Fibroblast of the aortic adventitia (primary cell): Measurements from ENCODE around the gene DBNDD1. TPM values are rescaled to one million over a fixed set of nuclear protein-coding genes. Genes with fewer than 3 reads are reported as not detected.
"Not testable (repeated sequence)": the region's sequence is repeated elsewhere in the genome, so short reads cannot be mapped to it uniquely, and the experiment has no call there.

Source experiments
- DNase-seq: peaks from one replicate; pipeline ENCODE4 v3.0.0-alpha.2; 2010; ENCODE audit warnings: low read depth
- H3K4me3 ChIP-seq: 2 replicates; pipeline ENCODE4 v1.5.1; 2011; ENCODE audit warnings: low read depth, mild to moderate bottlenecking, control low read depth, low read length, moderate library complexity
- total RNA-seq: library from RNA; depleted of rRNA; stranded (reverse); fragments of >200 nt; gene quantifications from 2 replicates; pipeline ENCODE4 v1.2.3, GENCODE V29; 2012; ENCODE audit warnings: low replicate concordance
- TF ChIP-seq, protein P1 (sequence below): IDR thresholded peaks from 2 replicates; pipeline ENCODE4 v1.5.1; 2011; ENCODE audit warnings: mild to moderate bottlenecking, low read length, control low read depth, inconsistent platforms; ENCODE audit not compliant: insufficient read depth

Gene DBNDD1
- 0.16 and 1.7 TPM in 2 replicates for total RNA-seq

DNA sequence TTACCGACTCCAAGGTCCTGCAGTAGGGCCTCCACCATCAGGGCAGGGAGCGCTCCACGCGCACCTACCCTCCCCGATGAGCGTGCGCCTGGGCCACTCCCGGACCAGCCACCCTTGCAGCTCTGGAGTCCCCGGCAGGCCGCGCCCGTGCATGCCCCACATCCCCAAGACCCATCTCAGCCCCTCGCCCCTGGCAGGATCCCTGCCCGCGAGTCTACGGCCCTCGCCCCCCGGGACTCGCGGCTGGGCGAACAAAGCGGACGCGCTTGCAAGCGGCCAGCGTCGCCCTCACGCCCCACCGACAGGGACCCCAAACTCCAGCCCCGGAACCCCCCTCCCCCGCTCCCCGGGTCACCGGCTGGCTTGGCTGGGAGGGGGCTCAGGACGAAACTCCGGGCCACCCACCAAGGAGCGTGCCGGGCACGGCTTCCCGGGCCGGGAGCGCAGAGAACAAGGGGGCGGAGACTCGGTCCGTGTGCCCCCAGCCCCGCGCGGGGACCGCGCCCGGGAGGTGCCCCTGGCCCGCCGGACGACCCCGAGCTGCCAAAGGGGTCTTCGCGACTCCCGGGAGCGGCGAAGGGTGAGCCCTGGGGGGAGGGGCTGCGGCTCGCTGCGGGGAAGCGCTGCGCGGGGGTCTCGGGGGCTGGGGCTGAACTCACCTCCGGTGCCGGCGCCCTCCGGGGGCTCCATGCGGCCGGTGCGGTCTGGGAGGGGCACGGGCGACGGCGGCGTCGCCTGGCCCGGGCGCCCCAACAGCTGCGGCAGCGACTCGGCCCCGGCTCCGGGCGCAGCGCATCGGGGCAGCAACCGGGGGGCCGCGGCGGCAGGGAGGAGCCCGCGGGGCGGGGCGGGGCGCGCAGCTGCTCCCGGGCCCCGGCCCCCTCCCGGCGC is at the start of gene DBNDD1:
DBNDD1 (minus strand) TSS at position 805 of the 891 bp plus-strand sequence; CDS start at position 690, 115 bp downstream.
- TF ChIP-seq, protein P1, sequence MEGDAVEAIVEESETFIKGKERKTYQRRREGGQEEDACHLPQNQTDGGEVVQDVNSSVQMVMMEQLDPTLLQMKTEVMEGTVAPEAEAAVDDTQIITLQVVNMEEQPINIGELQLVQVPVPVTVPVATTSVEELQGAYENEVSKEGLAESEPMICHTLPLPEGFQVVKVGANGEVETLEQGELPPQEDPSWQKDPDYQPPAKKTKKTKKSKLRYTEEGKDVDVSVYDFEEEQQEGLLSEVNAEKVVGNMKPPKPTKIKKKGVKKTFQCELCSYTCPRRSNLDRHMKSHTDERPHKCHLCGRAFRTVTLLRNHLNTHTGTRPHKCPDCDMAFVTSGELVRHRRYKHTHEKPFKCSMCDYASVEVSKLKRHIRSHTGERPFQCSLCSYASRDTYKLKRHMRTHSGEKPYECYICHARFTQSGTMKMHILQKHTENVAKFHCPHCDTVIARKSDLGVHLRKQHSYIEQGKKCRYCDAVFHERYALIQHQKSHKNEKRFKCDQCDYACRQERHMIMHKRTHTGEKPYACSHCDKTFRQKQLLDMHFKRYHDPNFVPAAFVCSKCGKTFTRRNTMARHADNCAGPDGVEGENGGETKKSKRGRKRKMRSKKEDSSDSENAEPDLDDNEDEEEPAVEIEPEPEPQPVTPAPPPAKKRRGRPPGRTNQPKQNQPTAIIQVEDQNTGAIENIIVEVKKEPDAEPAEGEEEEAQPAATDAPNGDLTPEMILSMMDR: no peak
- H3K4me3 ChIP-seq: peak within 1 kb of the TSS; percentile 65
- no peak for DNase-seq

DNA sequence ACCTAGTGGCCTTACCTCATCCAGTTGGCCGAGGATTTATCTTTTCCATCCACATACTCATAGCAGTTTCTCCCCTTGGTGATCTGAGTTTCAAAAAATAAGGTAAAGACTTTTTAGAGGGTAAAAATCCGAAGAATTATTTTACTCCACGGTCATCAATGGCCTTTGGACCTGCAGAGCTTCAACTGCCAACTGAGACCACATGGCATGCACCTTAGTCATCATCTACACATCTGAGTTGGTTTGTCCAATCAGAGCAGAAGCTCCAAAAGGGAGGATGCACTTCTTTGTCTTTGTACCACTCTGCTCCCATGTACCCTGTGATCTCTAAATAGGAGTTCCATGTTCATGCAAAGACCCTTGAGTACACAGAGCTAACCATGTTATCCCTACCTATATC is 42.2 kb upstream of the DBNDD1 start:
- no peak for DNase-seq
- TF ChIP-seq, protein P1: no peak
- no peak overlapping the region for H3K4me3 ChIP-seq

DNA sequence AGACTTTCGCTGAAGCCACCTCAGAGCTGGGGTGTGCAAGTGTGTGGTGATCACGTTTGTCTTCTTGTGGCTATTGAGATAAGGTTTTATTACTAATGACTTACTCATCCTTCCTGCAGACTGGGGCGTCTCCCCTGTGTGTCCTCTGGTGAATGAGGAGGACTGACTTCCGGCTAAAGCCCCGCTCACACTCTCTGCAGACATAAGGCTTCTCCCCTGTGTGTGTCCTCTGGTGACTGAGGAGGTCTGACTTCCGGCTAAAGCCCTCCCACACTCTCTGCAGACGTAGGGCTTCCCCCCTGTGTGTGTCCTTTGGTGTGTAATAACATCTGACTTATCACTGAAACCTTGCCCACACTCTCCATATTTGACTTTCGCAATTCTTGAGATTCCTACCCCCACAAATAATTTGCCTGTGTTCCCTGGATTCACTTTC is 38.5 kb upstream of the DBNDD1 start:
- DNase-seq: peak; percentile 57
- no peak overlapping the region for H3K4me3 ChIP-seq
- TF ChIP-seq, protein P1: no peak

DNA sequence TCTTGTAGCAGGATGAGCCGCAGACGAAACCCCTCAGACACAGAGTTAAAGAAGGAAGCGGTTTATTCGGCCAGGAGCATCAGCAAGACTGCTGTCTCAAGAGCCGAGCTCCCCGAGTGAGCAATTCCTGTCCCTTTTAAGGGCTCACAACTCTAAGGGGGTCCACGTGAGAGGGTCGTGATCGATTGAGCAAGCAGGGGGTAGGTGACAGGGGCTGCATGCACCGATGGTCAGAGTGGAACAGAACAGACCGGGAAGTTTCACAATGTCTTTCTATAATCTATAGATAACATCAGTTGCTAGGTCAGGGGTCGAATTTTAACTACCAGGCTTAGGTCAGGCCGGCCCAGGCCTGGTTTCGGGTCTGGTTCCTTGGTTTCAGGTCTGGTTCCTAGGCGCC is 37.3 kb upstream of the DBNDD1 start:
- not testable (repeated sequence) for DNase-seq, H3K4me3 ChIP-seq

DNA sequence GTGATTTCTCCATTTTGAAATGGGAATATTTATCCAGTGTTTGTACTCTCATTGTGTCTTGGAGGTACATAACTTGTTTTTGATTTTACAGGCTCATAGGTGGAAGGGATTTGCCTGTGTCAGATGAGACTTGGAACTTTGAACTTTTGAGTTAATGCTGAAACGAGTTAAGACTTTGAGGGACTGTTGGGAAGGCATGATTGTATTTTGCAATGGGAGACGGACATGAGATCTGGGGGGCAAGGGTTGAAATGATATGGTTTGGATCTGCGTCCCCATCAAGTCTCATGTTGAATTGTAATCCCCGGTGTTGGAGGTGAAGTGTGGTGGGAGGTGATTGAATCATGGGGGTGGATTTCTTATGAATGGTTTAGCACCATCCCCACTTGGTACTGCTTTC is 36.1 kb upstream of the DBNDD1 start:
- H3K4me3 ChIP-seq: no peak overlapping the region
- TF ChIP-seq, protein P1: no peak
- DNase-seq: no peak

GRCh38 chr16:90054554-90054953 is 35.3 kb upstream of the DBNDD1 start:
- H3K4me3 ChIP-seq: no peak overlapping the region
- no peak for DNase-seq
- TF ChIP-seq, protein P1: no peak

DNA sequence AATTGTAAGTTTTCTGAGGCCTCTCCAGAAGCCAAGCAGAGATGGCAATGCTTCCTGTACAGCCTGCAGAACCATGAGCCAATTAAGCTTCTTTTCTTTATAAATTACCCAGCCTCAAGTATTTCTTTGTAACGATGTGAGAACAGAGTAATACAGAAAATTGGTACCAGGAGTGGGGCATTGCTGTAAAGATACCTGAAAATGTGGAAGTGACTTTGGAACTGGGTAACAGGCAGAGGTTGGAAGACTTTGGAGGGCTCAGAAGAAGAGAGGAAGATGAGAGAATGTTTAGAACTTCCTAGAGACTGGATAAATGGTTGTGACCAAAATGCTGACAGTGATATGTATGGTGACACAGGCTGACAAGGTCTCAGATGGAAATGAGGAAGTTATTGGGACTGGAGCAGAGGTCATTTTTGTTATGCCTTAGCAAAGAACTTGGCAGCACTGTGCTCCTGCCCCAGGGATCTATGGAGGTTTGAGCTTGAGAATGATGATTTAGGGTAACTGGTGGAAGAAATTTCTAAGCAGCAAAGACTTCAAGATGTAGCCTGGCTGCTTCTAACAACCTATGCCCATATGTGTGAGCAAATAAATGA is 34.7 kb upstream of the DBNDD1 start:
- DNase-seq: no peak
- TF ChIP-seq, protein P1: no peak
- no peak overlapping the region for H3K4me3 ChIP-seq
